K562 (cell line): ENCODE results near the gene AGAP3. TPM values are rescaled to one million over a fixed set of nuclear protein-coding genes. Genes with fewer than 3 reads are reported as not detected.

Experiments used
- DDX20 ChIP-seq: fragments of 450-650 bp; IDR thresholded peaks from 2 replicates; pipeline ENCODE4 v1.6.1; 2016; ENCODE audit warnings: missing genetic modification characterization, low read depth, mild to moderate bottlenecking, missing compliant biosample characterization, moderate library complexity
- E2F4 ChIP-seq: sonication (generic); formaldehyde crosslinking; IDR thresholded peaks from 2 replicates; pipeline ENCODE4 v1.8.0; 2022; ENCODE audit warnings: mild to moderate bottlenecking, low read depth, missing genetic modification reagents
- MGA ChIP-seq: fragments of 450-650 bp; IDR thresholded peaks from 2 replicates; pipeline ENCODE4 v1.6.1; 2016; ENCODE audit warnings: mild to moderate bottlenecking, moderate library complexity
- MNT ChIP-seq, 2 experiments: fragments of 450-650 bp; conservative IDR thresholded peaks; 2 replicates each; pipeline ENCODE4 v1.6.1; 2017; ENCODE audit warnings: mild to moderate bottlenecking in 2 of 2, moderate library complexity in 2 of 2
- NFYB ChIP-seq: IDR thresholded peaks from 2 replicates; pipeline ENCODE4 v1.6.1; 2011; ENCODE audit warnings: mild to moderate bottlenecking, moderate library complexity; ENCODE audit not compliant: insufficient read length; ENCODE audit errors: extremely low read depth
- TCF15 ChIP-seq: fragments of 250-450 bp; sonication (Bioruptor Pico); IDR thresholded peaks from 2 replicates; pipeline ENCODE4 v1.8.0; 2022; ENCODE audit warnings: moderate library complexity, mild to moderate bottlenecking, inconsistent platforms
- ZNF134 ChIP-seq: fragments of 250-450 bp; sonication (Bioruptor Pico); conservative IDR thresholded peaks from 2 replicates; pipeline ENCODE4 v1.4.0; 2020
- ZNF316 ChIP-seq: fragments of 450-650 bp; IDR thresholded peaks from 2 replicates; pipeline ENCODE4 v1.6.1; 2016
- ZNF740 ChIP-seq, 3 experiments: fragments of 200-800 bp in 1 of 3; sonication (Bioruptor generic) in 1 of 3; sonication (generic) in 1 of 3; formaldehyde crosslinking in 1 of 3; IDR thresholded peaks; 2 replicates each; pipeline versions ENCODE4 v1.6.1 to v1.8.0; 2016 to 2022; ENCODE audit warnings: mild to moderate bottlenecking in 2 of 3, missing compliant biosample characterization in 2 of 3, missing genetic modification characterization in 2 of 3, missing genetic modification reagents in 1 of 3
- polyA plus RNA-seq, 8 experiments: library from polyadenylated mRNA; depleted of rRNA in 4 of 8; stranded (reverse) in 5 of 8; unstranded in 3 of 8; fragments of >200 nt; fragmentation: Nextera tagmentation in 2 of 8; fragmentation: Illumina TruSeq in 1 of 8; extraction: Ambion mirVana in 2 of 8; extraction: Trizol in 1 of 8; gene quantifications; 2 replicates each; pipeline versions ENCODE4 v1.2.1 to v1.2.3, GENCODE V29; 2011 to 2014; ENCODE audit warnings: inconsistent platforms in 1 of 8, missing spikeins in 1 of 8
- total RNA-seq, 7 experiments: library from RNA; depleted of rRNA in 6 of 7; stranded (reverse); fragments of >200 nt in 6 of 7; fragmentation: Illumina TruSeq in 2 of 7; extraction: Trizol in 2 of 7; gene quantifications; 2 replicates each; pipeline versions ENCODE4 v1.2.1 to v1.2.3, GENCODE V29; 2011 to 2021; ENCODE audit warnings: low replicate concordance in 1 of 7

AGAP3 gene
- total and polyA plus RNA-seq, 9 of the 15 experiments (the other 6 are each of a cell fraction or from before 2014, with no cell fraction given) = 3.4 to 208 (median 62.2) TPM

GRCh38 chr7:151081170-151082101 lies 4.8 kb upstream of the AGAP3 start (continued):
- TF ChIP-seq MNT (conservative IDR thresholded peaks at IDR 0.05) (no peak), E2F4 (CRISPR knock-in tag) (no peak), TCF15 (peak; percentile 48; the same call in 1 of the 2 replicates), ZNF134 (CRISPR knock-in tag) (no peak), ZNF316 (no peak), NFYB (no peak), DDX20 (tag) (no peak), MGA (no peak), ZNF740 (CRISPR knock-in tag; IDR thresholded peaks at IDR 0.05) (no peak), ZNF740 (tag; IDR thresholded peaks at IDR 0.05) (no peak; a peak in 1 of 4 replicates)
